AG09309 (cell line): Measurements from ENCODE around the gene SMYD4.

Source experiments
- DNase-seq: peaks from one replicate; pipeline ENCODE4 v3.0.0-alpha.2; 2010; ENCODE audit warnings: low read depth
- H3K4me3 ChIP-seq: 2 replicates; pipeline ENCODE4 v1.5.1; 2011; ENCODE audit warnings: mild to moderate bottlenecking, low read depth, low read length, moderate library complexity; ENCODE audit not compliant: control insufficient read depth
- CTCF ChIP-seq: IDR thresholded peaks from 2 replicates; pipeline ENCODE4 v1.5.1; 2011; ENCODE audit warnings: mild to moderate bottlenecking, low read depth, low read length, inconsistent platforms; ENCODE audit not compliant: insufficient read depth, control insufficient read depth; ENCODE audit errors: missing control alignments

SMYD4 gene

GRCh38 chr17:1783834-1784611 is 45.7 kb downstream of the SMYD4 start:
- no peak overlapping the region for H3K4me3 ChIP-seq
- DNase-seq, result peak; percentile 70
- TF ChIP-seq CTCF, result peak; percentile 78

- H3K4me3 ChIP-seq, result no peak overlapping the region
- no peak for TF ChIP-seq CTCF
- no peak for DNase-seq
Measured at GRCh38 chr17:1783271-1783670, 46.4 kb downstream of the SMYD4 start.

- TF ChIP-seq CTCF, result no peak
- H3K4me3 ChIP-seq, result no peak overlapping the region
Measured at GRCh38 chr17:1782171-1782567, 47.5 kb downstream of the SMYD4 start.

GRCh38 chr17:1779571-1780131 is 50.1 kb downstream of the SMYD4 start:
- TF ChIP-seq CTCF, result no peak
- peak; percentile 88 for DNase-seq
- H3K4me3 ChIP-seq, result no peak overlapping the region

More at GRCh38 chr17:1782171-1782567, 47.5 kb downstream of the SMYD4 start:
- no peak for DNase-seq

- no peak overlapping the region for H3K4me3 ChIP-seq
- no peak for DNase-seq
- TF ChIP-seq CTCF, result no peak
Measured at GRCh38 chr17:1776857-1777256, 52.8 kb downstream of the SMYD4 start.

GRCh38 chr17:1776328-1776727 is 53.4 kb downstream of the SMYD4 start:
- DNase-seq, result no peak
- H3K4me3 ChIP-seq, result no peak overlapping the region
- no peak for TF ChIP-seq CTCF
